GM21786 (cell line): ENCODE results near the gene TRAF3IP3.

Source experiments
- ATAC-seq: cut with Tn5 transposase; IDR thresholded peaks from one replicate; pipeline ENCODE4 v1.9.1; 2021; ENCODE audit not compliant: unreplicated experiment

TRAF3IP3 gene

DNA sequence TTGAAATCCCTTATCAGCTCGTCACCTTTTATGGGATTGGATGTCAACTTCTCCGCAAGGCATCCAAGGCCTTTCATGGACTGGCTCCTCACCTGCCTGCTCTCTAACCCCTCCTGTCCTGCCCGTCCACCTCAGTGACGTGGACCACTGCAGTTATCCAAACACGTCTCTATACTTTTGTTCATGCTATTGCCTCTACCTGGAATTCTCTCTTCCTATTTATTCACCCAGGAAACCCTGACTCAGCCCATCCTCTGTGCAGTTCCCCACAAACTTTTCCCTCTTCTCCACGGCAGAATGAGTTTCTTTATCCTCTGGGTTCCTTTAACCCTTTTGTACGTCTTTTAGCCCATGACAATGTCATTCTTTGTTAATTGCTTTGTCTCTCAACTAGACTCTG is 66.9 kb downstream of the TRAF3IP3 start:
- no peak for ATAC-seq

DNA sequence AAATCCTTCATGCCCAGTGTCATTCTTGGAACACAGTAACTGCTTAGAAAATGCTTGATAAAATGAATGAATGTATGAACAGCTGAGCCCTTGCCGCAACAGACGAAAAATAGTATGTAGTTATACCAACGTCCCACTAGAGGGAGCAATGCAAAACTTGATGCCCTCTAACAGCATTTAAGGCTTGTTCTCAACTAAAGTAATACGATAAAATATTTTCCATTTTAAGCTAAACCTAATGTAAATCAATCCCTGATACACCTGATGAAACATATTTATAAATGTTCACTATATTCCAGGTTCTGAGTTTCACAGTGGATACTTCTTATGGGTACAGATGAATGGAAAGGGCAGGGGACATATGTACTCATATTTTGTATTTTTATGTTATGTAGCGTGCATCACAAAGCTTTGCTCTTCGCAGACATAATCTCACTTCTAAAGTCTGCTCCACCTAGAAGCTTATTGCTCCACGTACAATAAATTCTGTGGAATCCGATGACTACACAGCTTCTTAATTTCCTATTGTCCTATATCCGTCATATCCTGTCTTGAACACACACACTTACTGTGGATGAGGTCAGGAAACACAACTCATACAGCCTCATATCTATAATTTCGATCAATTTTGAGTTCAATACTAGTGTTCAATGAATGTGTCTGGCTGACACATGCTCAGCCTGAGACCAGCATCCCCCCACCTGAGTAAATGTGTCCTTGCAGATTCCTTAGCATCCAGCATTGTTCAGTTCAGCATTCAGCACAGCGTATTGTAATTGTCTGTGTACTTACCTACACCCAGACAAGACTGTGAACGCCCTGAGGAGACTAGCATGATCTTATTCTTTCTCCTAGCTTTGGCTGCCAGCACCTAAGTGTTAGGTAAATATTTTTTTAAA is 67.5 kb downstream of the TRAF3IP3 start:
- no peak for ATAC-seq

- ATAC-seq, result no peak
Measured at GRCh38 chr1:209825591-209826434, 70.0 kb downstream of the TRAF3IP3 start.

DNA sequence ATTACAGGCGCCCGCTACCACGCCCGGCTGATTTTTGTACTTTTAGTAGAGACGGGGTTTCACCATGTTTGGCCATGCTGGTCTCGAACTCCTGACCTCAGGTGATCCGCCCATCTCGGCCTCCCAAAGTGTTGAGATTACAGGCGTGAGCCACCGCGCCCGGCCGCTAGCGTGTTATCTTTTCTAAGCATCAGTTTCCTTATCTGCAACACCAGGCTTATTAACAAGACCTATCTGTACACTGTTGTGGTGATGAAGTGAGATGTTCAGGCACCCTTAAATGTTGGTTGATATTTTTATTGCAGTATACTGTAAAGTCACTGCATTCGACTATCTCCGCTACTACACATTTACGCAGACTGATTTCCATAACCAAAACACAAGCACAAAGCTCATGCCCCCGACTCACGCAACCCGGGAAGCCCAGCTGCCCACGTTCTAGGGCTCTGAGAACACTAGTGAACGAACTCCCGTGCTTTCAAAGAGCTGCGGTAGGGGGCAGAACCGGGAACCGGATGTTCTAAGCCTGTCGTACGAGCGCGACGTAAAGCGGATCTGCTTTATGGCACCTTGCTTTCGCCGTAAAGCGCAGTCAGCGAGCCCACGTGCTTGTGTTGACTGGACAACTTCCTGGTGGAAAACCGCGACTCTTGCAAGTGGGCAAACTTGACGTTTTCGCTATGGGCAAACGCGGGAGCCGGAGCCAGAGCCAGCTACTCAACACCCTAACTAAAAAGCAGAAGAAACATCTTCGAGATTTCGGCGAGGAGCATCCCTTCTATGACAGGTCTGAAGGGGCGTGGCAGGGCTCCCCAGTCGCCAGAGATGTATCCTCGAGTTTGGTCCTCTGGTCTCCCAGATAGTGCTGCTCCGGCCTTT is 71.8 kb downstream of the TRAF3IP3 start, which contains the start of gene UTP25:
Gene UTP25 (plus strand): TSS at position 589 of the 879 bp plus-strand sequence. CDS start 92 bp downstream, at position 681.
- peak; percentile 82 for ATAC-seq

GRCh38 chr1:209829716-209830115 is 73.9 kb downstream of the TRAF3IP3 start:
- no peak for ATAC-seq

GRCh38 chr1:209830722-209831121 is 74.9 kb downstream of the TRAF3IP3 start:
- ATAC-seq, result no peak

DNA sequence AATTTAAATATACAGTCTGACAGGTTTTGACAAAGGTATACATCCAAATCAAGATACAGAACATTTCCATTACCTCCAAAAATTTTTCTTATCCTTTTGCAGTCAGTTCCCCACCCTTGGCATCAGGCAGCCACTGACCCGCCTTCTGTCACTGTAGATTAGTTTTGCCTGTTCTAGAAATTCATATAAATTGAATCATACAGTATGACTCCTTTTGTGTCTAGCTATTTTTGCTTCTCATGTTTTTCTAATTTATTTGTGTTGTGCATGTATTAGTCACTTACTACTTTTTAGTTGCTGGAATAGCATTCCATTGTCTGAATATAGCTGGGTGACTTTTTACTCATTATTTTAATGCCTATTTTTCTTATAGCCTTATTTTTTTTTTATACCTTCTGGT is 75.8 kb downstream of the TRAF3IP3 start:
- no peak for ATAC-seq
